AG04450 (cell line): Measurements from ENCODE around the gene CRADD. TPM values are rescaled to one million over a fixed set of nuclear protein-coding genes. Genes with fewer than 3 reads are reported as not detected.
"Not testable (repeated sequence)": the region's sequence is repeated elsewhere in the genome, so short reads cannot be mapped to it uniquely, and the experiment has no call there.

Experiments used
- CTCF ChIA-PET: fragments of 300-600, 350-600 bp; formaldehyde crosslinking; extraction: SDS; loops from one replicate; lab custom pipeline; 2022; ENCODE audit warnings: antibody characterized with exemption, inconsistent platforms; lab: Charles Lee
- POLR2A ChIA-PET: fragments of 350-600 bp; formaldehyde crosslinking; extraction: SDS; loops from one replicate; lab custom pipeline; 2021; ENCODE audit warnings: antibody characterized with exemption, inconsistent platforms; lab: Yijun Ruan, JAX
- DNase-seq: peaks from one replicate; pipeline ENCODE4 v3.0.0-alpha.2; 2011; ENCODE audit warnings: low read depth, low spot score
- H3K27ac ChIP-seq: one replicate; pipeline ENCODE4 v1.5.1; 2012; ENCODE audit warnings: low read depth, low read length, control low read depth
- H3K27me3 ChIP-seq: one replicate; pipeline ENCODE4 v1.6.0; 2012; ENCODE audit warnings: low read length; ENCODE audit not compliant: control insufficient read depth, insufficient read depth
- H3K4me3 ChIP-seq: 2 replicates; pipeline ENCODE4 v1.5.1; 2011; ENCODE audit warnings: mild to moderate bottlenecking, low read depth, low read length, control low read depth
- H3K9me3 ChIP-seq: 2 replicates; pipeline ENCODE4 v1.5.1; 2012; ENCODE audit warnings: low read length; ENCODE audit not compliant: control insufficient read depth, insufficient read depth
- polyA plus RNA-seq: library from polyadenylated mRNA; depleted of rRNA; stranded (reverse); fragments of >200 nt; gene quantifications from 2 replicates; pipeline ENCODE4 v1.2.3, GENCODE V29; 2011
- TF ChIP-seq, protein P1 (sequence below): IDR thresholded peaks from 2 replicates; pipeline ENCODE4 v1.5.1; 2011; ENCODE audit warnings: low read depth, low read length, control low read depth, inconsistent platforms

The CRADD gene
- polyA plus RNA-seq, 1 experiment: 8.8 TPM

DNA sequence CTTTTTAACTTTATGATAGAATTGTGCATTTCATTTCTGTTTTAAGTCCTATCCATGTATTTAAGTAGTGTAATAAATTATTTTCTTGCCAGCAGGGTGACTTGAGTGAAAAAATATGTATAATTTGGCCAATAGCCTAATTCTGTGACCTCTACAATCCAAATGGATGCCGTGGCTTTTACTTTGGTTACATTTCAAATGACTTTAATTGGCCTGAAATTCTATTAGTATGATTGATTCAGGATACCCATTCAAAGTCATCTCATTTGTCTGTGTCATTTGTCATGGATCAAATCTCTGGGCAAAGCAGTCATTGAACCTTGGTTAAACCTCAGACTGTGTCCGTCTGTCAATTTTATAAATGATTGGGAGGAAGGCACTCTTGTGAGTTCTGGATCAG is 29.6 kb downstream of the CRADD start:
- H3K9me3 ChIP-seq: no peaks in the 10 kb centered on the region
- H3K27me3 ChIP-seq: no peaks in the 10 kb centered on the region
- H3K27ac ChIP-seq: no peak overlapping the region
- ChIA-PET POLR2A (no interaction called here), CTCF (no interaction called here)
- H3K4me3 ChIP-seq: no peak overlapping the region
- DNase-seq: no peak
- TF ChIP-seq, protein P1, sequence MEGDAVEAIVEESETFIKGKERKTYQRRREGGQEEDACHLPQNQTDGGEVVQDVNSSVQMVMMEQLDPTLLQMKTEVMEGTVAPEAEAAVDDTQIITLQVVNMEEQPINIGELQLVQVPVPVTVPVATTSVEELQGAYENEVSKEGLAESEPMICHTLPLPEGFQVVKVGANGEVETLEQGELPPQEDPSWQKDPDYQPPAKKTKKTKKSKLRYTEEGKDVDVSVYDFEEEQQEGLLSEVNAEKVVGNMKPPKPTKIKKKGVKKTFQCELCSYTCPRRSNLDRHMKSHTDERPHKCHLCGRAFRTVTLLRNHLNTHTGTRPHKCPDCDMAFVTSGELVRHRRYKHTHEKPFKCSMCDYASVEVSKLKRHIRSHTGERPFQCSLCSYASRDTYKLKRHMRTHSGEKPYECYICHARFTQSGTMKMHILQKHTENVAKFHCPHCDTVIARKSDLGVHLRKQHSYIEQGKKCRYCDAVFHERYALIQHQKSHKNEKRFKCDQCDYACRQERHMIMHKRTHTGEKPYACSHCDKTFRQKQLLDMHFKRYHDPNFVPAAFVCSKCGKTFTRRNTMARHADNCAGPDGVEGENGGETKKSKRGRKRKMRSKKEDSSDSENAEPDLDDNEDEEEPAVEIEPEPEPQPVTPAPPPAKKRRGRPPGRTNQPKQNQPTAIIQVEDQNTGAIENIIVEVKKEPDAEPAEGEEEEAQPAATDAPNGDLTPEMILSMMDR: no peak

DNA sequence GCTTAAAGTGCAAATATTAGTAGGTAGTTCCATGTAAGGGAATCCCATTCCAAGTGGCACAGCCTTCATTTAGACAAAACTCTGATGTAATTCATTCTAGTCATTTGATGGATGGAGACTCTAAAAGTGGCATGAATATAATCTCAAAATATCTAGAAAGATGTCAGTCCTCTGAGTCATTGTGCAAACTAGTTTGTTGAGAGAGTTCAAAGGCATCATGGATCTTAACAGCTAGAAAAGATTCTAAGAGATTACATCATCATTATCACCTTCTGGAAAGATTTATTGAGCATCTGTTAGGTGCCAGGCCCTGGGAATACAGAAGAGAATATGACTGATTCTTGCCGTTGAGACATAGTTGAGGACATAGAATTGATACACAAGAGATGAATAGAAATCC is 30.7 kb downstream of the CRADD start:
- CTCF ChIA-PET: no interaction called here
- H3K27me3 ChIP-seq: no peaks in the 10 kb centered on the region
- no peak for DNase-seq
- POLR2A ChIA-PET: no interaction called here
- H3K4me3 ChIP-seq: no peak overlapping the region
- no peaks in the 10 kb centered on the region for H3K9me3 ChIP-seq
- no peak overlapping the region for H3K27ac ChIP-seq
- TF ChIP-seq, protein P1: no peak

DNA sequence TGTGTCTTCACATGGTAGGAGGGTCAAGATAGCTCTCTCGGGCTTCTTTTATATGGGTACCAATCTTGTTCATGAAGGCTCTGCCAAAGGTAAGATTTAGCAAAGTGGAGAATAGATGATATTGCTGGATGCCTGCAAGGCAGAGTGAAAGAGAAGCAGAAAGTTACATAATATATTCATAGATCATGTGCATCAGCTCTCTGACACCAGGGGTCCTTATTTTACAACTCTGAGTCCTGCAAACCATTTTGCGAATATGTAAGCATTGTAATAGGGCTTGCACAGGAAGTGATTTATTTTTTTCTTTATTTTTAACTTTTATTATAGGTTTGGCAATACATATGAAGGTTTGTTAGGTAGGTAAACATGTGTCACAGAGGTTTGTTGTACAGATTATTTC is 31.8 kb downstream of the CRADD start:
- CTCF ChIA-PET: no interaction called here
- POLR2A ChIA-PET: no interaction called here
- TF ChIP-seq, protein P1: no peak
- no peak overlapping the region for H3K27ac ChIP-seq
- no peaks in the 10 kb centered on the region for H3K27me3 ChIP-seq
- no peaks in the 10 kb centered on the region for H3K9me3 ChIP-seq
- H3K4me3 ChIP-seq: no peak overlapping the region
- DNase-seq: no peak

DNA sequence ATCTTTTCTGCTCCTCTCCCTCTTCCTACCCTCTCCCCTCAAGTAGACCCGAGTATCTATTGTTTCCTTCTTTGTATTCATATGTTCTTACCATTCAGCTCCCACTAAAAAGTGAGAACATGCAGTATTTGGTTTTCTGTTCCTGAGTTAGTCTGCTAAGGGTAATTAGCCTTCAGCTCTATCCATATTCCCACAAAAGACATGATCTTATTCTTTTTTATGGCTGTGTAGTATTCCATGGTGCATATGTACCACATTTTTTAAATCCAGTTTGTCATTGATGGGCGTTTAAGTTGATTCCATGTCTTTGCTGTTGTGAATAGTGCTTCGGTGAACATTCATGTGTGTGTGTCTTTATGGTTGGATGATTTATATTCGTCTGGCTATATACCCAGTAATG is 32.2 kb downstream of the CRADD start:
- Histone ChIP-seq H3K27ac (no peak overlapping the region), H3K4me3 (no peak overlapping the region), H3K27me3 (no peaks in the 10 kb centered on the region), H3K9me3 (no peaks in the 10 kb centered on the region)
- ChIA-PET CTCF (no interaction called here), POLR2A (no interaction called here)
- DNase-seq: no peak
- TF ChIP-seq, protein P1: no peak

DNA sequence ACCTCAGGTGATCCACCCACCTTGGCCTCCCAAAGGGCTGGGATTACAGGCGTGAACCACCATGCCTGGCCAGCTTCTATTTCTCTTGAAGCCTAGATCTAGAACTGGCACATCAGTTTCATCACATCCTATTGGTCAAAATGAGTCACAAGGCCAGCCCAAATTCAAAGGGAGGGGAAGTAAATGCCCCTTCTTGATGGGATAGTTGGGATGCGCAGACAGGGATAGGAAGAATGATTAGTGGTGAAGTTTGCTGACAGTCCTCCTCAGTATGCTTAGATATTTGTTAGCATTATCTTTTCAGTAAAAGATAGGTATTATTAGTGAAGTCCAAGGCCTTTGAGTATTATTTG is 33.4 kb downstream of the CRADD start:
- H3K4me3 ChIP-seq: no peak overlapping the region
- H3K27ac ChIP-seq: no peak overlapping the region
- ChIA-PET POLR2A (no interaction called here), CTCF (interaction anchor here (0.6 to 0.9 kb wide), 4 partner anchors 15 to 1867 kb away, joined by 3 to 5 read pairs (median 4); no protein-coding TSS in a partner anchor)
- H3K9me3 ChIP-seq: no peaks in the 10 kb centered on the region
- H3K27me3 ChIP-seq: no peaks in the 10 kb centered on the region
- DNase-seq: no peak
- TF ChIP-seq, protein P1: no peak

DNA sequence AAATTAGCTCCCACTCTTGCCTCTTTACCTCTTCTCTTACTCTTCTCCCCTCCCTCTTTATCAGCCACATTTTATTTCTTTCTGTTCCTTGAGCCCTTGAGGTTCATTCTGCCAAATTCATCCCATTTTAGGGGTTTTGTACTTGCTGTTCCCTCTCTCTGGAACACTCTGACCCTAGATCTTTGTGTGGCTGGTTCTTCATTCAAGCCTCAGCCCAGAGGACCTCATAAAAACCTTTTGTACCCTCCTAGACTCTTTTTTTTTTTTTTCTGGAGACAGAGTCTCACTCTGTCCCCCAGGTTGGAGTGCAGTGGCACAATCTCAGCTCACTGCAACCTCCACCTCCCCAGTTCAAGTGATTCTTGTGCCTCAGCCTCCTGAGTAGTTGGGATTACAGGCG is 34.3 kb downstream of the CRADD start:
- DNase-seq, CTCF ChIA-PET, POLR2A ChIA-PET, H3K4me3 ChIP-seq, H3K27me3 ChIP-seq, H3K9me3 ChIP-seq, H3K27ac ChIP-seq: not testable (repeated sequence)
